CD4-positive, alpha-beta T cell treated with Interleukin-10 for 1 hour (primary cell): Measurements from ENCODE around the gene CNOT2.
A peak's percentile ranks its signal among the peaks of the same experiment; 100 is the strongest.

Experiments
- DNase-seq: peaks from one replicate; pipeline ENCODE4 v3.0.0-alpha.2; 2020

The CNOT2 gene

DNA sequence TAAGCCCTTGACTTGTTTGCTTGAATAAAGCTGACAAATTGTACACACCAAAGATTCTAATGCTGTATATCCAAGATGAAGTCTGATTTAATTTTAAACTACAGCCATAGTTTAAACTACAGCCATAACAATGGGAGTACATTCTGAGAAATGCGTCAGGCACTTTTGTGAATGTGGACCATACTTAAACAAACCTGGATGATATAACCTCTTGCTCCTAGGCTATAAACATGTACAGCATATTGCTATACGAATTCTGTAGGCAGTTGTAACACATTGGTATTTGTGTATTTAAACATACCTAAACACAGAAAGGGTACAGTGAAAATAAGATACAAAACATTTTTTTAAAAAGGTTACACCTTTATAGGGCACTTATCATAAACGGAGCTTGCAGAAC is 63.4 kb downstream of the CNOT2 start:
- no peak for DNase-seq

DNA sequence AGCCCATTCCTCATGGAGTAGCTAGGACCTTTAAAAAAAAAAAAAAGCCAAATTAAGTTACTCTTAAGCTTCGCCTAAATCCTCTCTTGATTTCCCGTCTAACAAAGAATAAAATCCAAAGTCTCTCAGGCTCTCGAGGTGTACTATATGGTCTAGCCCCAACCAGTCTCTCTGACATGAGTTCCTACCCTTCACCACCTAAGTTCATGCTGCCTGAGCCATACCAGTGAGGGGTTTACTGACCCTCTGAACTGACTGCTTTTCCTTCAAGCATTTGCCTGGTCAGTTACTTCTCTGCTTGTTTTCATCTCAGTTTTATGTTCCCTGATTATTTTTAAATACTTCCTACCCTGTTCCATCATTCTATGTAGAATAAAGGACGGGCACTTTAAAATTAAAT is 64.6 kb downstream of the CNOT2 start:
- no peak for DNase-seq

DNA sequence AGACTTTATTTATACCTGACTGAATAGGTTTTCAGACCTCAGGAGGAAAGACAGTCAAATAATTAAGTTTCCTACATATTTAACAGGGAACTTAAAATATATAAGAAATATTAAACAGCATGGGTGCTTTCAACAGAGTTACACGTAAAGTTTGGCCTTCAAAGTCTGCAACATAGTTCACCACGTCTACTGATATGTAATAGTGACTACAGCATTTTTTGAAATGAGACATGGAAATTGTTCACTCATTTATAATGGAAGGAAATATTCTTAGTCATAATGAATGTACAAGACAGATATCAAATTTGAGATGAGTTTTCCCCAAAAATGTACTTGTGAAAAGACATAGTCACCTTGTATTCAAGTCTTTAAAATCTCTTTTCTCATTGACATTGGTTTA is 66.1 kb downstream of the CNOT2 start:
- no peak for DNase-seq

- DNase-seq: no peak
Observed at GRCh38 chr12:70314145-70314544, 70.9 kb downstream of the CNOT2 start.

- peak; percentile 13 for DNase-seq
Observed at GRCh38 chr12:70317781-70318180, 74.5 kb downstream of the CNOT2 start.

DNA sequence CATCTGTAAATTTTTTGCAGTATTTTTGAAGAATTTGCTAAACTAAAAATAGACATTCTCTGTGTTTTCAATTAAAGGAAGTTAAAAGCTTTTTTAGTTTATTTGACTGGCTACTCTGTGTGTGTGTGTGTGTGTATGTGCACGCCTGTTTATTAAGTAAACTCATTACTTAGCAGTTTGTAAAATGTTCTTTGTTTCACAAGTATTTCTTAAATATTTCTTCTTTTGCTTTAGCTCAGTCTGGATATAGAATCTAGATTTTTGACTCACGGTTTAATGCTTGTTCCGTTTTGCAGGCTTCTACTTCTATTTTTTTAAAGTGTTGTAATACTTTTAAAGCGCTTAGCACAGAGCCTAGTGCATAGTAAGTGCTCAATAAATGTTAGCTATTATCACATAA is 76.4 kb downstream of the CNOT2 start:
- no peak for DNase-seq

DNA sequence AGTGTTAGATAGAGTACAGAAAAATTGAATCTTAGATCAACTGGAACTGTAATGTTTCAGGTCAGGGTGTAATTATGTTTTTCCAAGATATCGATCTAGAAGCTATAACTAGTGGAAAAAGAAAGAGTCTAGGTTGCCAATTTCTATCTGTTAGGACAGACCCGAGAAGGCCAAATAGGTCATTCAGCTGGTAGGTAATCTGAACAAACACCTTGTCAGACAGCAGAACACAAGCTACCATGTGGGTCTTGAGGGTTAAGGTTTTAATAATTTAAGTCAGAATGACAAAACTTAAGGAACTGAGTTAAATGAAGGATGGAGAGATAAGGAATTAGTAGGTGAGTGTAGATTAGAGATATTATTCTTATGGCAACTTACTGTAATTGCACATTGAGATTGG is 78.0 kb downstream of the CNOT2 start:
- DNase-seq: no peak

- DNase-seq: no peak
Observed at GRCh38 chr12:70327541-70327940, 84.3 kb downstream of the CNOT2 start.

DNA sequence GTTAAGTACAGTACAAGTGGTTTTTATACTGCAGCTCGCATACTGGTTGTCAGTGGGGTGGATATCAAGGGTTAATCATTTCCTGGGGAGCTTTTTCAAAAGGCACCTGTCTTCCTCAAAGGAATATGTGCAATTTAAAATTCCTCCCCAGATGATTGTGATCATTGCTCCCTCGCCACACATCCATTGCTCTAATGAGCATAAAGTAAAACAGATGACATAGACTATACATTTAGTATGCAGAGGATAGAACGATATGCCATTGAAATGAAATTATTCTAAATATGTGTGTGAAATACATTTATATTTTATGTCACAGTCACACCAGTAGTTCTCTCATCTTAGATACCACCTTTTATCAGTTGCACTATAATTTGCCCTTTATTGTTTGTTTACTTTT is 86.5 kb downstream of the CNOT2 start:
- no peak for DNase-seq

- no peak for DNase-seq
Observed at GRCh38 chr12:70330158-70330557, 86.9 kb downstream of the CNOT2 start.

DNA sequence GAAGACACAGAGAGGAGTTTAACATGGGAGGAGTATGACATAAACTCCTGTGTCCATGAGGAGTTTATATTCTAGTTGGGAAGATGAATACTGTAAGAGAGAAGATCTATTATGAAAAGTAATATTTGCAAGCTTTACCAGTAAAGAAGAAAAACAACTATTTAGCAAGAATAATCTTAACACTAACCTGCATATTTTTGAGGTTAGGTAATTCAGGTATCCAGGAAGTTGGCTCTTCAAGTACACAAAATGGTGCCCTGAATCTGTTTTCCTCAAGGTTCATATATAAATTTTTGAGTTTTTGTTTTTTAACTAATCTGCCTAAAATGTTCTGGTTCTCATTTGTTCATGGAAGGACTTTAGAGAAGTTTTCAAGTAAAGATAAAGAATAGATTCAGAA is 89.0 kb downstream of the CNOT2 start:
- DNase-seq: no peak

- no peak for DNase-seq
Observed at GRCh38 chr12:70334742-70335141, 91.5 kb downstream of the CNOT2 start.

GRCh38 chr12:70338531-70338930 is 95.3 kb downstream of the CNOT2 start:
- no peak for DNase-seq

- no peak for DNase-seq
Observed at GRCh38 chr12:70351076-70351475, 107.8 kb downstream of the CNOT2 start.

DNA sequence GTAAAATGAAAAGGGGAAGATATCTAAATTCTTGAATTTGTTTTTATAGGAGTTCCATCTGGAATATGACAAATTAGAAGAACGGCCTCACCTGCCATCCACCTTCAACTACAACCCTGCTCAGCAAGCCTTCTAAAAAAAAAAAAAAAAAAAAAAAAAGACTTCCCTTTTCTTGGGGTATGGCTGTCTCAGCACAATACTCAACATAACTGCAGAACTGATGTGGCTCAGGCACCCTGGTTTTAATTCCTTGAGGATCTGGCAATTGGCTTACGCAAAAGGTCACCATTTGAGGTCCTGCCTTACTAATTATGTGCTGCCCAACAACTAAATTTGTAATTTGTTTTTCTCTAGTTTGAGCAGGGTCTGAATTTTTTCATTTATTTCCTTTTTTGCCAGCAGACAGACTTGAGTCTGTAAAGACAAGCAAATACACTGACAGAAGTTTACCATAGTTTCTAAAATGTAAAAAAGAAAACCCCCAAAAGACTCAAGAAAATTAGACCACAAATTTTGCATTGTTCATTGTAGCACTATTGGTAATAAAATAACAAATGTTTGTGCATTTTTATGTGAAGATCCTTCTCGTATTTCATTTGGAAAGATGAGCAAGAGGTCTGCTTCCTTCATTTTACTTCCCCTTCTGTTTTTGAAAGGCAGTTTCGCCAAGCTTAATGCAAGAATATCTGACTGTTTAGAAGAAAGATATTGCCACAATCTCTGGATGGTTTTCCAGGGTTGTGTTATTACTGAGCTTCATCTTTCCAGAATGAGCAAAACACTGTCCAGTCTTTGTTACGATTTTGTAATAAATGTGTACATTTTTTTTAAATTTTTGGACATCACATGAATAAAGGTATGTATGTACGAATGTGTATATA is 110.8 kb downstream of the CNOT2 start:
- DNase-seq: no peak

DNA sequence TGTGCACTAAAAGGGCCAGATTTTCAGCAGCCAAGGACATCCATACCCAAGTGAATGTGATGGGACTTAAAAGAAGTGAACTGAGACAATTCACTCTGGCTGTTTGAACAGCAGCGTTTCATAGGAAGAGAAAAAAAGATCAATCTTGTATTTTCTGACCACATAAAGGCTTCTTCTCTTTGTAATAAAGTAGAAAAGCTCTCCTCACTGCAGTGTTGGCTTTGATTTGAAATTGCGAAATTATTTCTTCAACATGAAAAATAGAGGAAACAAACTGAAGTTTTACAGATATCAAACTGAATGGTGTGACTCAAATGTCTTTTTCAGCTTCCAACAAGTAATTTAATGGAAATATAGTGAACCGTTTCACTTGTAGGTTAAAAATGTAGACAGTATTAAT is 111.6 kb downstream of the CNOT2 start:
- no peak for DNase-seq

DNA sequence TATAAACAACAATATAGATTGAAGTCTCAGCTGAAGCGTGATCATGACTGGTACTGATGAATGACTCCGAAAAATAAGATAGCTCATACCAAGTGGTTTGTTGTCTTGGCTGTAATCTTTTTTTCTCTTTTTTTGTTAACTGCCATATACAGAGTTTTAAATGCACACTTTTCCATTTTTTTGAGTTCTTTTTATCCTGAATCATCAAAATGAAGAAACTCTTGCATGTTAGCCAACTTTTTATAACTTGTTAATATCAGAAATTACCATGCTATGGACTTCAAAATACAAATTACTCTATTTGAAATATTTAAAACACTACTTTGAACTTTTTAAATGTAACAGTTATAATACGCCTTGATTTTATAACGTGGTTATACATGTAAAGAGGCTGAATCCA is 112.7 kb downstream of the CNOT2 start:
- DNase-seq: no peak

DNA sequence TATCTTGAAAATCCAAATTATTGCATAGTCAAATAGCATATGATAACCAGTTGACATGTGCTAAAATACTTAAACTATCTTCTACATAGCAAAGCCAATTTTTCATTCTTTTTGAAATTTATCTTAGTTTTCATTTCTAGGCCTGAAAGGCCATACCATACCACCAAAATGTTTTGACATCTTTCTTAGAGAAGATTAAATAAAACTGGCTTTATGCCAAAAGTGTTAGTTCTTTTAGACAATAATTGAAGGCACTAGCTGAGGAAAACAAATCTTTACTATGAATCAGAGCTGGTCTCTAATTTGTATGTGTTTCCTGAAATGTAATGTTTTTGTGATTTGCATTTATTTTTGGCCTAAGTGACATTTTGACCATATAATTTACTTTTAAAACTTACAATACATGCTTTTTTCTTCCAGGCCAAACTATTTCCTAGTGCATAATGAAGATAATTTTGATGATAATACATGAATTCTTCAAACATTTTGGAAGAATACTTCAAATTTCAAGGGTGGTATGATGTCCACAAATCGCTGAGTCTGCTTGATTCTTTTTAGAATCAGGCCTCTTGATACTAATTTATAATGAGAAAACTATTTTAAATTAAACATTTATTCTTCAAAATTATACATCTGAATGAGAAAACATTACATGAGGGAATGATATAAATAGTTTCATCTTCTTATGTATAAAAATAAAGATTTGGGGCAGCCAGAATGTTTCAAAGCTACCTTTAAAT is 116.4 kb downstream of the CNOT2 start:
- no peak for DNase-seq

GRCh38 chr12:70360218-70360617 is 117.0 kb downstream of the CNOT2 start:
- no peak for DNase-seq

- no peak for DNase-seq
Observed at GRCh38 chr12:70364695-70365397, 121.6 kb downstream of the CNOT2 start.

GRCh38 chr12:70365398-70365647 is 122.1 kb downstream of the CNOT2 start:
- no peak for DNase-seq

- peak; percentile 71 for DNase-seq
Observed at GRCh38 chr12:70365648-70366518, 122.7 kb downstream of the CNOT2 start, which contains the start of gene KCNMB4. KCNMB4 (plus strand) TSS chr12:70366290; CDS start chr12:70366735, 445 bp downstream.
